K562 (cell line): ENCODE results near the gene VPS33B. TPM values are rescaled to one million over a fixed set of nuclear protein-coding genes. Genes with fewer than 3 reads are reported as not detected.

ENCODE experiments used
- ATAC-seq: fragments of 200-7000 bp; cut with Tn5 transposase; 3 replicates; pipeline ENCODE4 v1.9.1; 2020; ENCODE audit warnings: moderate library complexity
- BruUV-seq: library from RNA; stranded (reverse); fragments of 400-500 nt; replicated peaks from 2 replicates; lab custom pipeline; 2021; lab: Mats Ljungman, UMichigan
- CTCF ChIA-PET: fragments of 300-600 bp; formaldehyde crosslinking; extraction: SDS; loops from one replicate; lab custom pipeline; 2021; ENCODE audit warnings: low intra/inter-chr PET ratio; lab: Yijun Ruan, JAX
- POLR2A ChIA-PET: fragments of 300-600, 350-650 bp; sonication (Branson Sonifier 250); formaldehyde crosslinking; extraction: SDS; loops from one replicate; lab custom pipeline; 2021; ENCODE audit warnings: antibody characterized with exemption, inconsistent platforms; lab: Yijun Ruan, JAX
- DNase-seq, 4 experiments: peaks; one replicate each; pipeline versions ENCODE4 v3.0.0 to v3.0.0-alpha.2; 2011 to 2018; ENCODE audit warnings: low spot score in 3 of 4, mixed read lengths in 3 of 4; ENCODE audit errors: extremely low read depth in 1 of 4
- FAIRE-seq: peaks from 2 replicates; lab custom pipeline; 2011; peaks lifted over from hg19 to GRCh38; lab: Jason Lieb, UNC
- H2AFZ ChIP-seq: 2 replicates; pipeline ENCODE4 v1.6.0; 2011; ENCODE audit warnings: low read depth, low read length, control low read depth, inconsistent platforms
- H3K27ac ChIP-seq: fragments of 200-600 bp; 3 replicates; pipeline ENCODE4 v1.8.0; 2011; ENCODE audit warnings: low read depth, mild to moderate bottlenecking, control low read depth, inconsistent platforms, low read length, moderate library complexity, mixed read lengths; ENCODE audit errors: extremely low read depth
- H3K27me3 ChIP-seq, 2 experiments: fragments of 300-600 bp in 1 of 2; 2 replicates in 1 of 2; 3 replicates in 1 of 2; pipeline versions ENCODE4 v1.6.0 to v1.8.0; 2011; ENCODE audit warnings: inconsistent platforms in 2 of 2, low read length in 2 of 2, mild to moderate bottlenecking in 1 of 2, mixed read lengths in 1 of 2, moderate library complexity in 1 of 2; ENCODE audit not compliant: control insufficient read depth in 2 of 2, insufficient read depth in 2 of 2
- H3K36me3 ChIP-seq: fragments of 300-600 bp; 3 replicates; pipeline ENCODE4 v1.8.0; 2011; ENCODE audit warnings: mild to moderate bottlenecking, low read length, inconsistent platforms; ENCODE audit not compliant: control insufficient read depth, insufficient read depth
- H3K4me1 ChIP-seq, 2 experiments: fragments of 200-600 bp in 1 of 2; replicated peaks in 1 of 2; 2 replicates in 1 of 2; 3 replicates in 1 of 2; pipeline versions ENCODE4 v1.5.1 to v1.8.0; 2011; ENCODE audit warnings: inconsistent platforms in 2 of 2, low read length in 2 of 2, mild to moderate bottlenecking in 1 of 2, mixed read lengths in 1 of 2, moderate library complexity in 1 of 2; ENCODE audit not compliant: control insufficient read depth in 2 of 2, insufficient read depth in 2 of 2
- H3K4me2 ChIP-seq: 2 replicates; pipeline ENCODE4 v1.6.1; 2011; ENCODE audit warnings: low read length, control low read depth, inconsistent platforms, mixed read lengths; ENCODE audit not compliant: insufficient read depth
- H3K4me3 ChIP-seq: fragments of 200-600 bp; sonication (generic), shearing (Covaris generic); 2 replicates; pipeline ENCODE4 v1.5.1; 2016; ENCODE audit warnings: control low read depth, inconsistent platforms
- H3K79me2 ChIP-seq: fragments of 200-600 bp; 3 replicates; pipeline ENCODE4 v1.8.0; 2011; ENCODE audit warnings: low read length, inconsistent platforms; ENCODE audit not compliant: control insufficient read depth, insufficient read depth
- H3K9ac ChIP-seq, 2 experiments: 2 replicates each; pipeline versions ENCODE4 v1.6.0 to v1.6.1; 2011; ENCODE audit warnings: low read depth in 2 of 2, low read length in 2 of 2, control low read depth in 1 of 2, inconsistent platforms in 1 of 2, mild to moderate bottlenecking in 1 of 2, mixed read lengths in 1 of 2; ENCODE audit not compliant: insufficient read depth in 1 of 2
- H3K9me1 ChIP-seq: one replicate; pipeline ENCODE4 v1.6.0; 2011; ENCODE audit warnings: inconsistent platforms, mild to moderate bottlenecking, low read length, moderate library complexity; ENCODE audit not compliant: control insufficient read depth, insufficient read depth
- H3K9me3 ChIP-seq: replicated peaks from 2 replicates; pipeline ENCODE4 v1.5.1; 2011; ENCODE audit warnings: low read depth, low read length, inconsistent platforms; ENCODE audit not compliant: control insufficient read depth, insufficient read depth
- H4K20me1 ChIP-seq: replicated peaks from 2 replicates; pipeline ENCODE4 v1.6.1; 2011; ENCODE audit warnings: low read length, inconsistent platforms, mixed read lengths; ENCODE audit not compliant: control insufficient read depth, insufficient read depth
- POLR2G ChIP-seq: fragments of 200-400 bp; formaldehyde crosslinking; IDR thresholded peaks from 2 replicates; pipeline ENCODE4 v1.6.1; 2017; ENCODE audit warnings: low read depth, mild to moderate bottlenecking, antibody characterized with exemption, low read length, moderate library complexity
- RBFOX2 ChIP-seq: fragments of 200-400 bp; formaldehyde crosslinking; IDR thresholded peaks from 2 replicates; pipeline ENCODE4 v1.6.1; 2017; ENCODE audit warnings: low read depth, mild to moderate bottlenecking, low read length, moderate library complexity
- U2AF1 ChIP-seq: fragments of 200-400 bp; formaldehyde crosslinking; optimal IDR thresholded peaks from 2 replicates; pipeline ENCODE3; 2017; ENCODE audit warnings: mild to moderate bottlenecking, low read depth, low read length, moderate library complexity
- YY1 ChIP-seq, 3 experiments: IDR thresholded peaks; 2 replicates each; pipeline ENCODE4 v1.6.1; 2011; ENCODE audit warnings: low read length in 2 of 3, mild to moderate bottlenecking in 2 of 3, moderate library complexity in 2 of 3, borderline replicate concordance in 1 of 3, control low read depth in 1 of 3, low read depth in 1 of 3; ENCODE audit not compliant: insufficient read depth in 3 of 3, insufficient replicate concordance in 2 of 3, control insufficient read depth in 1 of 3, insufficient read length in 1 of 3; ENCODE audit errors: extremely low read depth in 1 of 3
- ZNF217 ChIP-seq: sonication (generic); formaldehyde crosslinking; IDR thresholded peaks from 2 replicates; pipeline ENCODE4 v1.8.0; 2022; ENCODE audit warnings: mild to moderate bottlenecking, missing genetic modification reagents
- WGBS: fragments of 100-300 bp; shearing (Covaris generic); methylation state at CpG from one replicate; pipeline ENCODE4 v1.1.6; 2016; ENCODE audit warnings: low coverage, mixed read lengths; ENCODE audit not compliant: insufficient coverage; ENCODE audit errors: missing lambda C conversion rate; 5-methylcytosine and 5-hydroxymethylcytosine counted together
- in situ Hi-C: fragments of 300-500 bp; cut with MboI; formaldehyde crosslinking; loops from 4 replicates; pipeline ENCODE4 v1.15.0; 2018; ENCODE audit warnings: inconsistent platforms, mixed read lengths
- intact Hi-C: fragments of 100-400 bp; cut with micrococcal nuclease; formaldehyde crosslinking; loops from 2 replicates; pipeline ENCODE4 v1.14.2; 2022
- polyA plus RNA-seq, 8 experiments: library from polyadenylated mRNA; depleted of rRNA in 4 of 8; stranded (reverse) in 5 of 8; unstranded in 3 of 8; fragments of >200 nt; fragmentation: Nextera tagmentation in 2 of 8; fragmentation: Illumina TruSeq in 1 of 8; extraction: Ambion mirVana in 2 of 8; extraction: Trizol in 1 of 8; gene quantifications; 2 replicates each; pipeline versions ENCODE4 v1.2.1 to v1.2.3, GENCODE V29; 2011 to 2014; ENCODE audit warnings: inconsistent platforms in 1 of 8, missing spikeins in 1 of 8
- total RNA-seq, 7 experiments: library from RNA; depleted of rRNA in 6 of 7; stranded (reverse); fragments of >200 nt in 6 of 7; fragmentation: Illumina TruSeq in 2 of 7; extraction: Trizol in 2 of 7; gene quantifications; 2 replicates each; pipeline versions ENCODE4 v1.2.1 to v1.2.3, GENCODE V29; 2011 to 2021; ENCODE audit warnings: low replicate concordance in 1 of 7
- TF ChIP-seq, protein P1 (sequence below): sonication (generic); formaldehyde crosslinking; IDR thresholded peaks from 2 replicates; pipeline ENCODE4 v1.8.1; 2023; ENCODE audit warnings: mild to moderate bottlenecking, missing genetic modification reagents
- TF ChIP-seq, protein P2 (sequence below), 3 experiments: IDR thresholded peaks in 2 of 3; conservative IDR thresholded peaks in 1 of 3; 2 replicates each; pipeline ENCODE4 v1.5.1; 2011 to 2012; ENCODE audit warnings: low read length in 3 of 3, mild to moderate bottlenecking in 3 of 3, control low read depth in 2 of 3, improper control_type of control experiment in 1 of 3, inconsistent platforms in 1 of 3, low read depth in 1 of 3, mixed read lengths in 1 of 3, moderate library complexity in 1 of 3; ENCODE audit not compliant: insufficient read depth in 2 of 3

VPS33B gene
- total and polyA plus RNA-seq, 9 of the 15 experiments (the other 6 are each of a cell fraction or from before 2014, with no cell fraction given): 9.4 to 25.5 (median 14.8) TPM

DNA sequence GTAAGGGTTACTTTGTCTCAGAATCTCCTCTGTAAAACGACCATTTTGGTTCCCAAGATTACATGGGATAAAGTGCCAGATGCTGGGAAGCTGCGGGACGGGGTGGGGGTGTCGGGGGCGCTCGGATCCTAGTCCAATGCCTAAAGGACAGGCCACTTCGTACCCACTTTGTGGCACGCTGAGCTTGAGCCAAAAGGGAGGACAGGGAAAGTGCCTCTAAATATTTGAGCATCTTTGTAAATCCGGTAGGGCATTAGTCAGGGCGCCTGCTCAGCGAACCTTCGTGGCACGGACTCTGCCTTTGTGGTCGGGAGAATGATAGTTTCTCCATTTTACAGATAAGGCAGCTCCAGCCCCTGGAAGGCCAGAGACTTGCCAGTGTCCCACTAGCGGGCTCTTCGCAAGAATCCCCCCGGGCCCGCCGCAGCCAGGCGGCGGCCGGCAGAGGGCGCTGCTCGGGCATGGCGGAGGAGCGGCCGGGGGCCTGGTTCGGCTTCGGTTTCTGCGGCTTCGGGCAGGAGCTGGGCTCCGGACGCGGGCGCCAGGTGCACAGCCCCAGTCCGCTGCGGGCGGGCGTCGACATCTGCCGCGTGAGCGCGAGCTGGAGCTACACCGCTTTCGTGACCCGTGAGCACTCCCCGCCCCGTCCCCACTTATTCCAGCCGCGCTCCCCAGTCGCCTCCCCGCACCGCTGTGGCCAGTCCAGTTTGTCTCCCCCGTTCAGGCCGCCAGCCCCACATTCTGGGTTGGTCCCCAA lies 65.9 kb downstream of the VPS33B start:
- POLR2A ChIA-PET: interaction anchor here (0.7 to 2.6 kb wide), 8 partner anchors 9 to 49 kb away, joined by 3 to 14 read pairs (median 4); partner anchors contain the start of genes HDDC3 and UNC45A
- TF ChIP-seq U2AF1 (no peak), ZNF217 (no peak), RBFOX2 (peak; percentile 54), YY1 (IDR thresholded peaks at IDR 0.05; ENCODE audit: borderline replicate concordance in 1 of 3, control insufficient read depth in 1 of 3, extremely low read depth in 1 of 3, insufficient read depth in 3 of 3, insufficient read length in 1 of 3, insufficient replicate concordance in 2 of 3, low read depth in 1 of 3, low read length in 2 of 3) (peak in 1 of 3 experiments; percentile 32), POLR2G (peak; percentile 66)
- TF ChIP-seq, protein P1, sequence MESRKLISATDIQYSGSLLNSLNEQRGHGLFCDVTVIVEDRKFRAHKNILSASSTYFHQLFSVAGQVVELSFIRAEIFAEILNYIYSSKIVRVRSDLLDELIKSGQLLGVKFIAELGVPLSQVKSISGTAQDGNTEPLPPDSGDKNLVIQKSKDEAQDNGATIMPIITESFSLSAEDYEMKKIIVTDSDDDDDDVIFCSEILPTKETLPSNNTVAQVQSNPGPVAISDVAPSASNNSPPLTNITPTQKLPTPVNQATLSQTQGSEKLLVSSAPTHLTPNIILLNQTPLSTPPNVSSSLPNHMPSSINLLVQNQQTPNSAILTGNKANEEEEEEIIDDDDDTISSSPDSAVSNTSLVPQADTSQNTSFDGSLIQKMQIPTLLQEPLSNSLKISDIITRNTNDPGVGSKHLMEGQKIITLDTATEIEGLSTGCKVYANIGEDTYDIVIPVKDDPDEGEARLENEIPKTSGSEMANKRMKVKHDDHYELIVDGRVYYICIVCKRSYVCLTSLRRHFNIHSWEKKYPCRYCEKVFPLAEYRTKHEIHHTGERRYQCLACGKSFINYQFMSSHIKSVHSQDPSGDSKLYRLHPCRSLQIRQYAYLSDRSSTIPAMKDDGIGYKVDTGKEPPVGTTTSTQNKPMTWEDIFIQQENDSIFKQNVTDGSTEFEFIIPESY (CRISPR knock-in tag): peak; percentile 97
- TF ChIP-seq, protein P2, sequence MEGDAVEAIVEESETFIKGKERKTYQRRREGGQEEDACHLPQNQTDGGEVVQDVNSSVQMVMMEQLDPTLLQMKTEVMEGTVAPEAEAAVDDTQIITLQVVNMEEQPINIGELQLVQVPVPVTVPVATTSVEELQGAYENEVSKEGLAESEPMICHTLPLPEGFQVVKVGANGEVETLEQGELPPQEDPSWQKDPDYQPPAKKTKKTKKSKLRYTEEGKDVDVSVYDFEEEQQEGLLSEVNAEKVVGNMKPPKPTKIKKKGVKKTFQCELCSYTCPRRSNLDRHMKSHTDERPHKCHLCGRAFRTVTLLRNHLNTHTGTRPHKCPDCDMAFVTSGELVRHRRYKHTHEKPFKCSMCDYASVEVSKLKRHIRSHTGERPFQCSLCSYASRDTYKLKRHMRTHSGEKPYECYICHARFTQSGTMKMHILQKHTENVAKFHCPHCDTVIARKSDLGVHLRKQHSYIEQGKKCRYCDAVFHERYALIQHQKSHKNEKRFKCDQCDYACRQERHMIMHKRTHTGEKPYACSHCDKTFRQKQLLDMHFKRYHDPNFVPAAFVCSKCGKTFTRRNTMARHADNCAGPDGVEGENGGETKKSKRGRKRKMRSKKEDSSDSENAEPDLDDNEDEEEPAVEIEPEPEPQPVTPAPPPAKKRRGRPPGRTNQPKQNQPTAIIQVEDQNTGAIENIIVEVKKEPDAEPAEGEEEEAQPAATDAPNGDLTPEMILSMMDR (IDR thresholded peaks at IDR 0.05 in 2 of 3, conservative IDR thresholded peaks at IDR 0.05 in 1 of 3; ENCODE audit: insufficient read depth in 2 of 3, low read depth in 1 of 3, low read length in 3 of 3): peak in 2 of 3 experiments; percentile 5 to 6; a peak in 1 of 6 replicates
- 93% methylated on average over 38 of the region's 56 CpGs for WGBS
- H3K4me3 ChIP-seq: peak overlapping the region; percentile 50
- DNase-seq (peak in 2 of 4 experiments; percentile 37 to 39), FAIRE-seq (no peak), ATAC-seq (no peak)
- intact Hi-C loops: loop anchor here (5.0 kb wide), 1 partner anchor 36 kb away; the partner anchor contains the start of gene PRC1
- H3K4me2 ChIP-seq: peak overlapping the region; percentile 79
- CTCF ChIA-PET: no interaction called here
- peak overlapping the region; percentile 95 for H3K27ac ChIP-seq
- H3K27me3 ChIP-seq: no peaks in the 10 kb centered on the region
- no peak overlapping the region for H2AFZ ChIP-seq
- peaks cover 27% of the 10 kb centered on the region for H3K79me2 ChIP-seq
- H4K20me1 ChIP-seq: no peaks in the 10 kb centered on the region
- in situ Hi-C loops: no loop called here
- H3K9me3 ChIP-seq: no peaks in the 10 kb centered on the region
- H3K9ac ChIP-seq: peak overlapping the region; percentile 91 to 92
- H3K36me3 ChIP-seq: peaks cover 62% of the 10 kb centered on the region; the same call in 2 of the 3 replicates
- no TSS peak for BruUV-seq
- H3K4me1 ChIP-seq: peaks cover 8 to 44% of the 10 kb centered on the region in 2 experiments; a peak in 4 of 5 replicates
- no peaks in the 10 kb centered on the region for H3K9me1 ChIP-seq
